HepG2 (cell line): ENCODE results near the gene KRI1. TPM values are rescaled to one million over a fixed set of nuclear protein-coding genes. Genes with fewer than 3 reads are reported as not detected.

Source experiments
- CBX2 ChIP-seq, 2 experiments: fragments of 200-600 bp in 1 of 2; sonication (generic); formaldehyde crosslinking in 1 of 2; IDR thresholded peaks; 2 replicates each; pipeline versions ENCODE4 v1.7.0 to v1.8.1; 2018 to 2022; ENCODE audit warnings: low read depth in 2 of 2, low read length in 1 of 2, mild to moderate bottlenecking in 1 of 2, missing genetic modification reagents in 1 of 2
- CHCHD3 ChIP-seq: sonication (generic); formaldehyde crosslinking; IDR thresholded peaks from 2 replicates; pipeline ENCODE4 v1.8.0; 2022; ENCODE audit warnings: mild to moderate bottlenecking, missing genetic modification reagents, moderate library complexity
- CHD4 ChIP-seq: fragments of 200-600 bp; sonication (generic); IDR thresholded peaks from 2 replicates; pipeline ENCODE4 v1.7.0; 2017; ENCODE audit warnings: mild to moderate bottlenecking, low read length, borderline replicate concordance
- DR1 ChIP-seq: sonication (generic); formaldehyde crosslinking; IDR thresholded peaks from 2 replicates; pipeline ENCODE4 v1.8.0; 2021; ENCODE audit warnings: mild to moderate bottlenecking, missing genetic modification reagents, inconsistent platforms
- EED ChIP-seq: sonication (generic); formaldehyde crosslinking; IDR thresholded peaks from 2 replicates; pipeline ENCODE4 v1.5.0; 2020; ENCODE audit warnings: mild to moderate bottlenecking, missing genetic modification reagents
- GABPB1 ChIP-seq: IDR thresholded peaks from 2 replicates; pipeline ENCODE4 v1.6.1; 2016; ENCODE audit warnings: mild to moderate bottlenecking, missing genetic modification reagents, moderate library complexity, missing compliant biosample characterization
- GFI1 ChIP-seq: sonication (generic); formaldehyde crosslinking; IDR thresholded peaks from 2 replicates; pipeline ENCODE4 v1.5.0; 2020; ENCODE audit warnings: missing genetic modification reagents, mild to moderate bottlenecking, borderline replicate concordance
- HMGXB4 ChIP-seq, 2 experiments: sonication (generic) in 1 of 2; formaldehyde crosslinking in 1 of 2; IDR thresholded peaks; 2 replicates each; pipeline versions ENCODE4 v1.4.0 to v1.6.1; 2018 to 2020; ENCODE audit warnings: missing genetic modification reagents in 2 of 2, borderline replicate concordance in 1 of 2, low read depth in 1 of 2, mild to moderate bottlenecking in 1 of 2, missing biosample characterization in 1 of 2
- HOXA7 ChIP-seq: sonication (generic); formaldehyde crosslinking; IDR thresholded peaks from 2 replicates; pipeline ENCODE4 v1.8.1; 2022; ENCODE audit warnings: mild to moderate bottlenecking, missing genetic modification reagents, moderate library complexity
- JUNB ChIP-seq: sonication (generic); formaldehyde crosslinking; IDR thresholded peaks from 2 replicates; pipeline ENCODE4 v1.8.0; 2022; ENCODE audit warnings: missing genetic modification reagents, mild to moderate bottlenecking, borderline replicate concordance
- KLF6 ChIP-seq: IDR thresholded peaks from 2 replicates; pipeline ENCODE4 v1.8.0; 2016; ENCODE audit warnings: missing biosample characterization, missing genetic modification reagents
- MTA3 ChIP-seq: sonication (generic); formaldehyde crosslinking; IDR thresholded peaks from 2 replicates; pipeline ENCODE4 v1.4.0; 2020; ENCODE audit warnings: missing genetic modification reagents
- RFX3 ChIP-seq: IDR thresholded peaks from 2 replicates; pipeline ENCODE4 v1.6.1; 2016; ENCODE audit warnings: missing biosample characterization, missing genetic modification reagents
- SCMH1 ChIP-seq: sonication (generic); formaldehyde crosslinking; IDR thresholded peaks from 2 replicates; pipeline ENCODE4 v1.9.0; 2021; ENCODE audit warnings: missing genetic modification reagents, mild to moderate bottlenecking, borderline replicate concordance
- SKI ChIP-seq: fragments of 450-650 bp; IDR thresholded peaks from one replicate; pipeline ENCODE4 v1.6.1; 2018; ENCODE audit warnings: mild to moderate bottlenecking; ENCODE audit not compliant: partially characterized antibody
- SMC3 ChIP-seq: IDR thresholded peaks from 2 replicates; pipeline ENCODE4 v1.6.1; 2011; ENCODE audit warnings: low read length, improper control_type of control experiment
- SYNCRIP ChIP-seq: fragments of 200-400 bp; formaldehyde crosslinking; IDR thresholded peaks from 2 replicates; pipeline ENCODE4 v1.6.1; 2018; ENCODE audit warnings: mild to moderate bottlenecking, low read depth, low read length; ENCODE audit not compliant: insufficient read depth
- ZBTB25 ChIP-seq: IDR thresholded peaks from 2 replicates; pipeline ENCODE4 v1.6.1; 2018; ENCODE audit warnings: missing genetic modification reagents
- ZNF18 ChIP-seq: sonication (generic); formaldehyde crosslinking; IDR thresholded peaks from 2 replicates; pipeline ENCODE4 v1.8.0; 2022; ENCODE audit warnings: mild to moderate bottlenecking, missing genetic modification reagents; ENCODE audit not compliant: insufficient replicate concordance
- ZNF24 ChIP-seq: fragments of 450-650 bp; IDR thresholded peaks from 2 replicates; pipeline ENCODE4 v1.6.1; 2017; ENCODE audit warnings: antibody characterized with exemption, mild to moderate bottlenecking
- ZNF296 ChIP-seq: sonication (generic); formaldehyde crosslinking; conservative IDR thresholded peaks from 2 replicates; pipeline ENCODE4 v1.5.0; 2020; ENCODE audit warnings: mild to moderate bottlenecking, missing genetic modification reagents
- ZNF530 ChIP-seq: sonication (generic); formaldehyde crosslinking; IDR thresholded peaks from 2 replicates; pipeline ENCODE4 v1.5.0; 2020; ENCODE audit warnings: low read depth, mild to moderate bottlenecking, missing genetic modification reagents
- ZNF644 ChIP-seq: IDR thresholded peaks from 2 replicates; pipeline ENCODE4 v1.6.1; 2016; ENCODE audit warnings: low read depth
- ZNF720 ChIP-seq: sonication (generic); formaldehyde crosslinking; IDR thresholded peaks from 2 replicates; pipeline ENCODE4 v1.4.0; 2020; ENCODE audit warnings: missing genetic modification reagents
- polyA plus RNA-seq, 8 experiments: library from polyadenylated mRNA; depleted of rRNA in 3 of 8; stranded (reverse) in 7 of 8; unstranded in 1 of 8; fragments of >200 nt; fragmentation: Illumina TruSeq in 4 of 8; extraction: Trizol in 4 of 8; gene quantifications; 2 replicates each; pipeline versions ENCODE4 v1.2.1 to v1.2.3, GENCODE V29; 2011 to 2016; ENCODE audit warnings: low read depth in 4 of 8, missing spikeins in 1 of 8, mixed read lengths in 1 of 8; ENCODE audit not compliant: insufficient read depth in 1 of 8
- total RNA-seq, 5 experiments: library from RNA; depleted of rRNA; stranded (reverse); fragments of >200 nt; fragmentation: Illumina TruSeq; extraction: Trizol; gene quantifications; 2 replicates each; pipeline ENCODE4 v1.2.3, GENCODE V29; 2016; ENCODE audit warnings: low read depth in 1 of 5
- TF ChIP-seq, protein P1 (sequence below): sonication (generic); formaldehyde crosslinking; IDR thresholded peaks from 2 replicates; pipeline ENCODE4 v1.4.0; 2020; ENCODE audit warnings: missing genetic modification reagents

The KRI1 gene
- total and polyA plus RNA-seq, 2 of the 13 experiments (the other 11 are each of a cell fraction or from before 2014, with no cell fraction given): 9.1 to 11.7 TPM

- TF ChIP-seq HMGXB4 (CRISPR knock-in tag; IDR thresholded peaks at IDR 0.05; ENCODE audit: borderline replicate concordance in 1 of 2, low read depth in 1 of 2): 0 out of 4 replicates have a peak, but pooled peaks of 1 of the 2 experiments have one; percentile 27
- no peak for TF ChIP-seq SKI
- TF ChIP-seq CHD4: no peak
- TF ChIP-seq MTA3 (CRISPR knock-in tag): no peak
- no peak for TF ChIP-seq EED
- no peak for TF ChIP-seq CBX2 (IDR thresholded peaks at IDR 0.05; ENCODE audit: low read depth, low read length)
- no peak for TF ChIP-seq CBX2 (CRISPR knock-in tag; IDR thresholded peaks at IDR 0.05; ENCODE audit: low read depth)
- peak; percentile 79 for TF ChIP-seq JUNB (CRISPR knock-in tag)
- peak; percentile 50; the same call in 1 of the 2 replicates for TF ChIP-seq ZBTB25 (CRISPR knock-in tag)
- peak; percentile 83 for TF ChIP-seq GABPB1 (CRISPR knock-in tag)
- TF ChIP-seq ZNF644 (CRISPR knock-in tag): no peak
- TF ChIP-seq RFX3 (CRISPR knock-in tag): peak; percentile 44; the same call in 1 of the 2 replicates
- no peak for TF ChIP-seq ZNF296 (CRISPR knock-in tag)
- no peak for TF ChIP-seq SCMH1
- peak; percentile 57; the same call in 1 of the 2 replicates for TF ChIP-seq DR1
- no peak for TF ChIP-seq KLF6 (CRISPR knock-in tag)
- TF ChIP-seq ZNF720: no peak
- no peak for TF ChIP-seq GFI1 (CRISPR knock-in tag)
- peak; percentile 95 for TF ChIP-seq CHCHD3 (CRISPR knock-in tag)
- no peak for TF ChIP-seq SYNCRIP
- no peak for TF ChIP-seq ZNF18 (CRISPR knock-in tag)
- TF ChIP-seq HOXA7 (CRISPR knock-in tag): 0 out of 2 replicates have a peak, but pooled peaks have one; percentile 36
- no peak for TF ChIP-seq ZNF530 (CRISPR knock-in tag)
- no peak for TF ChIP-seq SMC3
- TF ChIP-seq, protein P1, sequence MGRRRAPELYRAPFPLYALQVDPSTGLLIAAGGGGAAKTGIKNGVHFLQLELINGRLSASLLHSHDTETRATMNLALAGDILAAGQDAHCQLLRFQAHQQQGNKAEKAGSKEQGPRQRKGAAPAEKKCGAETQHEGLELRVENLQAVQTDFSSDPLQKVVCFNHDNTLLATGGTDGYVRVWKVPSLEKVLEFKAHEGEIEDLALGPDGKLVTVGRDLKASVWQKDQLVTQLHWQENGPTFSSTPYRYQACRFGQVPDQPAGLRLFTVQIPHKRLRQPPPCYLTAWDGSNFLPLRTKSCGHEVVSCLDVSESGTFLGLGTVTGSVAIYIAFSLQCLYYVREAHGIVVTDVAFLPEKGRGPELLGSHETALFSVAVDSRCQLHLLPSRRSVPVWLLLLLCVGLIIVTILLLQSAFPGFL: no peak
- no peak for TF ChIP-seq ZNF24
Observed at GRCh38 chr19:10568826-10569651, 3.2 kb upstream of the KRI1 start, which contains the start of gene CDKN2D (continued).
